Fibroblast of the aortic adventitia (primary cell): ENCODE data around the gene SLC6A4. TPM values are rescaled to one million over a fixed set of nuclear protein-coding genes. Genes with fewer than 3 reads are reported as not detected.

Source experiments
- DNase-seq: peaks from one replicate; pipeline ENCODE4 v3.0.0-alpha.2; 2010; ENCODE audit warnings: low read depth
- H3K4me3 ChIP-seq: 2 replicates; pipeline ENCODE4 v1.5.1; 2011; ENCODE audit warnings: low read depth, mild to moderate bottlenecking, control low read depth, low read length, moderate library complexity
- total RNA-seq: library from RNA; depleted of rRNA; stranded (reverse); fragments of >200 nt; gene quantifications from 2 replicates; pipeline ENCODE4 v1.2.3, GENCODE V29; 2012; ENCODE audit warnings: low replicate concordance
- TF ChIP-seq, protein P1 (sequence below): IDR thresholded peaks from 2 replicates; pipeline ENCODE4 v1.5.1; 2011; ENCODE audit warnings: mild to moderate bottlenecking, low read length, control low read depth, inconsistent platforms; ENCODE audit not compliant: insufficient read depth

The SLC6A4 gene
- 0.41 and 23.8 TPM in 2 replicates for total RNA-seq

DNA sequence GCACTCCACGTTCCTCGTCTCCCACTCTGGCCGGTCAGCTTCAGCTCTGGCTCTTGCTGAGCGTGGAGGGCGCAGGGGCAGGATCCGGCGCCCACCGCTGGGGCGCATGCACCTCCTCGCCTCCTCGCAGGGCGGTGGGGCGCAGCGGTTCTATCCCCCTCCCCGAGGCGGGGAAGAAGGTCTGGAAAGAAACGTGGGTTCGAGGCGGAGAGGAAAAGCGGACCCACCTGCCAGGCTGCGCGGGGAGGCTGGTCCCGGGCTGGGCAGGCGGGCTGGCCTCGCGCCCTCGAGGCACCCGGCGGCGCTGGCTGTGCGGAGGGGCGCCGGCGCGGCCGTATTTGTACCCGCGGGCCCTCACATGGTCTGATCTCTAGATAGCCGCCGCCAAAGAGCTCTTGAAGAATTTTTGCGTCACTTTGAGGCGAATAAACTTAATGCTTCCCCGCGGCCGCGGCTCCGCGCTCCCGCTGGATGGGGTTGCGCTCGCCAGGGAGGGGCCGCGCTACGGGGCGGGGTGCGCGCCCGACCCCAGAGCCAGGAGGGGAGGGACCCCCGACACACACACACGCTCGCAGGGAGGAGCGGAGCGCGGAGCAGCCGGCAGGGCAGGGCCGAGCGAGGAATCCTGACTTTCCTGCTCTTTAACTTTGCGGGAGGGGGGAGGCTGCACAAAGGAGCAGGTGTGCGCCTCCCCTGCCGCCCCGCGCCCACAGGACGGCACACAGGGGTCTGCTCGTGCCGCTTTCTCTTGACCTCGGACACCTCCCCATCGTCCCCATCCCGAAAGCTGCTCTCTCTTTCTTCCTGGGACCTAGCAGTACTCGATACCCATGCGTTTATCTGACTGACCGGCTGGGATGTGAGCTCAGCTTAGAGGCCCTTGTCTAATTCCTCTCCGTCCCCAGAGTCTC lies at the start of gene SLC6A4:
Gene SLC6A4, minus strand, starts transcription at position 312 of the 911 bp plus-strand sequence. CDS start 13,739 bp downstream, outside the sequence.
- DNase-seq: peak; percentile 33
- TF ChIP-seq, protein P1, sequence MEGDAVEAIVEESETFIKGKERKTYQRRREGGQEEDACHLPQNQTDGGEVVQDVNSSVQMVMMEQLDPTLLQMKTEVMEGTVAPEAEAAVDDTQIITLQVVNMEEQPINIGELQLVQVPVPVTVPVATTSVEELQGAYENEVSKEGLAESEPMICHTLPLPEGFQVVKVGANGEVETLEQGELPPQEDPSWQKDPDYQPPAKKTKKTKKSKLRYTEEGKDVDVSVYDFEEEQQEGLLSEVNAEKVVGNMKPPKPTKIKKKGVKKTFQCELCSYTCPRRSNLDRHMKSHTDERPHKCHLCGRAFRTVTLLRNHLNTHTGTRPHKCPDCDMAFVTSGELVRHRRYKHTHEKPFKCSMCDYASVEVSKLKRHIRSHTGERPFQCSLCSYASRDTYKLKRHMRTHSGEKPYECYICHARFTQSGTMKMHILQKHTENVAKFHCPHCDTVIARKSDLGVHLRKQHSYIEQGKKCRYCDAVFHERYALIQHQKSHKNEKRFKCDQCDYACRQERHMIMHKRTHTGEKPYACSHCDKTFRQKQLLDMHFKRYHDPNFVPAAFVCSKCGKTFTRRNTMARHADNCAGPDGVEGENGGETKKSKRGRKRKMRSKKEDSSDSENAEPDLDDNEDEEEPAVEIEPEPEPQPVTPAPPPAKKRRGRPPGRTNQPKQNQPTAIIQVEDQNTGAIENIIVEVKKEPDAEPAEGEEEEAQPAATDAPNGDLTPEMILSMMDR: no peak
- peak within 1 kb of the TSS; percentile 63 for H3K4me3 ChIP-seq

DNA sequence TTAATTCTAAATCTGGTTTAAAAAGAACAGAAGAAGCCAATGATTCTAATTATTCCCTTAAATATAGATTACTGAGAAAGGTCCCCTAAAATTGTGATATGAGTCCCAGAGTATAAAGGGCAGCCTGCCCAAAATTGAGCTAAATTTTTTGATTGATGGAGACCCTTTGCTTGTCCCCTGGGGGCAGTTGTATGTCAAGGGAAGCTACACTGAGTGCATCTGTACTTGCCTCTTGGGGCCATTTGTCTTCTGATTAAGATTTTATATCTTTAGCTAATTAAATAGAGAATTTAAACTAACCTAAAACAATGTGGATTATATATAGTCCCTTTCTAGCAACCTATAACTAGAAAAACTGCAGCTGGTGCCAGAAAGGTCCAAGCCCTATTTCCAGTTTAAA lies 43.7 kb upstream of the SLC6A4 start:
- no peak overlapping the region for H3K4me3 ChIP-seq
- TF ChIP-seq, protein P1: no peak
- no peak for DNase-seq

DNA sequence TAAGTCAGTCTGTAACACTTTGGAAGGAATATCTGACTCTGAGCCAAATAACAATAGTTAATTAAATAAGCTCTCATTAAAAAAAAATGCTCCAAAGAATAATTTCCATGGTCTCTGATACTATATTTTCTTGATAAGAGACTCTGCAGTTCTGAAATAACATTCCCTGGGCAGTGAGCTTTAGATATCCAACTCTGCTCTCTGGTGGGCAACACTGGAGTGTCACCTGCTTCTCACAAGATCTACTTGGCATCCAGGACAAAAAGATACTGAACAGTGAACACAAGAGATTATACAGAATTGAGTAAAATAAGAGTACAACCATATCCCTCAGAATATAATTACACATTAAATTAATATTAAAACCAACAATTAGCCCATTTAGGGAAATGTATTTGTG lies 42.5 kb upstream of the SLC6A4 start:
- H3K4me3 ChIP-seq: no peak overlapping the region
- TF ChIP-seq, protein P1: peak; percentile 68
- peak; percentile 86 for DNase-seq

DNA sequence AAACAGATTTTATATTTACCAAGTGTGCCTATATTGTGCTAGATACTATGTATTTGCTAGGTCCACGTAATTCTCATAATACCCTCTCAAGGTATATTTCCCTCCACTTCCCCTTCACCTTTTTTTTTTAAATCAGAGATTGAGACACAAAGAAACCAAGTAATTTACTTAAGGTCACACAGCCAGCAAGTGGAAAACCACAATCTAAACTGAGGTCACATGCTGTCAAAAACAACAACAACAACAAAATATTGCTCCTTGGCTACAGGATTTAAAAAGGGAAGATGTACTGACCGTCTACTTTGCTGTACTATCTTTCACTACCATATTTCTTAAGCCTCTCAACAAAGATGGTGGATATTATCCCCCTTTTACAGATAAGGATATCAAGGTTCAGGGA lies 40.4 kb upstream of the SLC6A4 start:
- DNase-seq: no peak
- TF ChIP-seq, protein P1: no peak
- H3K4me3 ChIP-seq: no peak overlapping the region

DNA sequence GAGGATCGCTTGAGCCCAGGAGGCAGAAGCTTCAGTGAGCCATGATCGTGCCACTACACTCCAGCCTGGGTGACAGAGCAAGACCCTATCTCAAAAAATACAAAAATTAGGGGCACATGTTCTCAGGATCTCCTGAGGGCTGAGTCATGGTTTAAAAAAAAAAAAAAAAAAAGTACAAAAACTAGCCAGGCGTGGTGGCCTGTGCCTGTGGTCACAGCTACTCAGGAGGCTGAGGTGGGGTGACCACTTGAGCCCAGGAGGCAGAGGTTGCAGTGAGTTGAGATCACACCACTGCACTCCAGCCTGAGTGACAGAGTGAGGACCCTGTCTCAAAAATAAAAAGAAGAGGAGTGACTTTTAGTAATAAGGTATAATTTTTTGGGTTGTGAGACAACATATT lies 39.4 kb upstream of the SLC6A4 start:
- no peak for DNase-seq
- no peak overlapping the region for H3K4me3 ChIP-seq
- TF ChIP-seq, protein P1: no peak

DNA sequence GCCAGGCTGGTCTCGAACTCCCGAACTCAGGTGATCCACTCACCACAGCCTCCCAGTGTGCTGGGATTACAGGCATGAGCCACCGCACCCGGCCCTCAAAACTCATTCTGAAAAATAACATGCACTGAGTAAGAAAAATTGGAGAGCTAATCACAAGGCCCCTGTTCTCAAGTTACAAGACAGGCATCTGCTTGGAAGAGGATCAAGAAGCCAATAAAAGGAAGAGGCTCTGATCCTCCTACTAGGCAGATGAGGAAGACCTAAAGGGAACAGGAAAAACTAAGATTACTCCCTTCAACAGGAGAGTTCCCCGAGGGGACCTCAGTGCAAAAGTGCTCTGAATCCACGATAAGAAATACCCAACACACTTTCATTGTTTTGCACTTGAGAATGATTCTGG lies 37.9 kb upstream of the SLC6A4 start:
- DNase-seq: peak; percentile 9
- TF ChIP-seq, protein P1: no peak
- no peak overlapping the region for H3K4me3 ChIP-seq
